ENCODE measurements around the gene IL31. TPM values are rescaled to one million over a fixed set of nuclear protein-coding genes. Genes with fewer than 3 reads are reported as not detected.

Gene IL31
- polyA plus RNA-seq, 1 donor from 2014 or later: not detected

- Mint-ChIP-seq H3K27ac (no peak overlapping the region), H3K4me3 (no peak overlapping the region), H3K4me1 (peaks cover 0 to 2% (median 2%) of the 10 kb centered on the region in 3 donors), H3K36me3 (no peaks in the 10 kb centered on the region), H3K27me3 (peaks cover 7% of the 10 kb centered on the region), H3K9me3 (no peaks in the 10 kb centered on the region)
These were observed 21.3 kb downstream of the IL31 start for GRCh38 chr12:122152754-122153153.

GRCh38 chr12:122150127-122150681 is 23.8 kb downstream of the IL31 start:
- H3K4me1 Mint-ChIP-seq: peaks cover 0 to 2% (median 2%) of the 10 kb centered on the region in 3 donors
- no peak overlapping the region for H3K27ac Mint-ChIP-seq
- H3K27me3 Mint-ChIP-seq: peaks cover 3% of the 10 kb centered on the region
- H3K36me3 Mint-ChIP-seq: no peaks in the 10 kb centered on the region
- H3K9me3 Mint-ChIP-seq: no peaks in the 10 kb centered on the region
- H3K4me3 Mint-ChIP-seq: no peak overlapping the region

- Mint-ChIP-seq H3K4me3 (no peak overlapping the region), H3K36me3 (no peaks in the 10 kb centered on the region), H3K9me3 (no peaks in the 10 kb centered on the region), H3K27me3 (no peaks in the 10 kb centered on the region), H3K4me1 (peaks cover 0 to 2% (median 0%) of the 10 kb centered on the region in 3 donors), H3K27ac (no peak overlapping the region)
These were observed 25.4 kb downstream of the IL31 start for GRCh38 chr12:122148657-122149056.

GRCh38 chr12:122147514-122148290 is 26.3 kb downstream of the IL31 start:
- H3K27ac Mint-ChIP-seq: no peak overlapping the region
- no peak overlapping the region for H3K4me3 Mint-ChIP-seq
- peaks cover 0 to 2% (median 0%) of the 10 kb centered on the region in 3 donors for H3K4me1 Mint-ChIP-seq
- no peaks in the 10 kb centered on the region for H3K9me3 Mint-ChIP-seq
- no peaks in the 10 kb centered on the region for H3K27me3 Mint-ChIP-seq
- no peaks in the 10 kb centered on the region for H3K36me3 Mint-ChIP-seq

- Mint-ChIP-seq H3K4me3 (no peak overlapping the region), H3K27ac (peak overlapping the region in 1 of 3 donors; percentile 62), H3K9me3 (no peaks in the 10 kb centered on the region), H3K4me1 (no peaks in the 10 kb centered on the region), H3K27me3 (no peaks in the 10 kb centered on the region), H3K36me3 (no peaks in the 10 kb centered on the region)
These were observed 28.3 kb downstream of the IL31 start for GRCh38 chr12:122145505-122146330.

- Mint-ChIP-seq H3K9me3 (no peaks in the 10 kb centered on the region), H3K4me3 (no peak overlapping the region), H3K36me3 (no peaks in the 10 kb centered on the region), H3K27me3 (no peaks in the 10 kb centered on the region), H3K27ac (peak overlapping the region in 1 of 3 donors; percentile 62), H3K4me1 (no peaks in the 10 kb centered on the region)
These were observed 29.1 kb downstream of the IL31 start for GRCh38 chr12:122144885-122145284.

- H3K4me1 Mint-ChIP-seq: peaks cover 0 to 1% (median 0%) of the 10 kb centered on the region in 3 donors
- H3K36me3 Mint-ChIP-seq: no peaks in the 10 kb centered on the region
- H3K27ac Mint-ChIP-seq: no peak overlapping the region
- no peaks in the 10 kb centered on the region for H3K9me3 Mint-ChIP-seq
- no peaks in the 10 kb centered on the region for H3K27me3 Mint-ChIP-seq
- H3K4me3 Mint-ChIP-seq: no peak overlapping the region
These were observed 31.2 kb downstream of the IL31 start for GRCh38 chr12:122142857-122143256.

- Mint-ChIP-seq H3K9me3 (no peaks in the 10 kb centered on the region), H3K27me3 (no peaks in the 10 kb centered on the region), H3K27ac (no peak overlapping the region), H3K4me1 (peaks cover 0 to 1% (median 0%) of the 10 kb centered on the region in 3 donors), H3K4me3 (no peak overlapping the region), H3K36me3 (no peaks in the 10 kb centered on the region)
These were observed 31.9 kb downstream of the IL31 start for GRCh38 chr12:122141911-122142725.

GRCh38 chr12:122140467-122141257 is 33.4 kb downstream of the IL31 start:
- H3K27me3 Mint-ChIP-seq: no peaks in the 10 kb centered on the region
- H3K9me3 Mint-ChIP-seq: no peaks in the 10 kb centered on the region
- H3K36me3 Mint-ChIP-seq: no peaks in the 10 kb centered on the region
- H3K27ac Mint-ChIP-seq: peak overlapping the region in 1 of 3 donors; percentile 23
- H3K4me1 Mint-ChIP-seq: peaks cover 0 to 1% (median 0%) of the 10 kb centered on the region in 3 donors
- no peak overlapping the region for H3K4me3 Mint-ChIP-seq

GRCh38 chr12:122139941-122140340 is 34.1 kb downstream of the IL31 start:
- no peaks in the 10 kb centered on the region for H3K36me3 Mint-ChIP-seq
- H3K4me3 Mint-ChIP-seq: no peak overlapping the region
- no peaks in the 10 kb centered on the region for H3K9me3 Mint-ChIP-seq
- peaks cover 0 to 1% (median 0%) of the 10 kb centered on the region in 3 donors for H3K4me1 Mint-ChIP-seq
- H3K27me3 Mint-ChIP-seq: no peaks in the 10 kb centered on the region
- peak overlapping the region in 1 of 3 donors; percentile 23 for H3K27ac Mint-ChIP-seq

GRCh38 chr12:122139266-122139665 is 34.8 kb downstream of the IL31 start:
- H3K4me3 Mint-ChIP-seq: no peak overlapping the region
- H3K27me3 Mint-ChIP-seq: no peaks in the 10 kb centered on the region
- H3K36me3 Mint-ChIP-seq: no peaks in the 10 kb centered on the region
- H3K4me1 Mint-ChIP-seq: peaks cover 0 to 1% (median 0%) of the 10 kb centered on the region in 3 donors
- H3K27ac Mint-ChIP-seq: peak overlapping the region in 1 of 3 donors; percentile 43
- no peaks in the 10 kb centered on the region for H3K9me3 Mint-ChIP-seq

GRCh38 chr12:122138616-122139015 is 35.4 kb downstream of the IL31 start:
- Mint-ChIP-seq H3K27ac (no peak overlapping the region), H3K4me1 (peaks cover 0 to 1% (median 0%) of the 10 kb centered on the region in 3 donors), H3K36me3 (no peaks in the 10 kb centered on the region), H3K4me3 (peak overlapping the region in 1 of 4 donors; percentile 51), H3K27me3 (no peaks in the 10 kb centered on the region), H3K9me3 (no peaks in the 10 kb centered on the region)

GRCh38 chr12:122138181-122138580 is 35.8 kb downstream of the IL31 start:
- Mint-ChIP-seq H3K36me3 (no peaks in the 10 kb centered on the region), H3K27ac (no peak overlapping the region), H3K9me3 (no peaks in the 10 kb centered on the region), H3K27me3 (no peaks in the 10 kb centered on the region), H3K4me1 (peaks cover 0 to 1% (median 0%) of the 10 kb centered on the region in 3 donors), H3K4me3 (no peak overlapping the region)

GRCh38 chr12:122137681-122138080 is 36.3 kb downstream of the IL31 start:
- Mint-ChIP-seq H3K9me3 (no peaks in the 10 kb centered on the region), H3K36me3 (no peaks in the 10 kb centered on the region), H3K4me3 (no peak overlapping the region), H3K27me3 (no peaks in the 10 kb centered on the region), H3K27ac (no peak overlapping the region), H3K4me1 (peaks cover 0 to 1% (median 0%) of the 10 kb centered on the region in 3 donors)
